CD14-positive monocyte (primary cell): ENCODE data around the gene PIK3CD. TPM values are rescaled to one million over a fixed set of nuclear protein-coding genes. Genes with fewer than 3 reads are reported as not detected.

Experiments
- DNase-seq, 3 donors: peaks; one replicate each; pipeline ENCODE4 v3.0.0-alpha.2; 2011 to 2022
- H2AFZ ChIP-seq: 2 replicates; pipeline ENCODE4 v1.6.0; 2012; ENCODE audit warnings: mild to moderate bottlenecking, low read depth, low read length, inconsistent platforms; ENCODE audit not compliant: insufficient read depth, poor library complexity, severe bottlenecking
- H3K27ac ChIP-seq, 2 donors: 1 replicate in 1 of 2; 2 replicates in 1 of 2; pipeline ENCODE4 v1.5.1; 2012 to 2013; ENCODE audit warnings: low read length in 2 of 2, control low read depth in 1 of 2, inconsistent platforms in 1 of 2, low read depth in 1 of 2, mild to moderate bottlenecking in 1 of 2
- H3K27me3 ChIP-seq, 2 donors: one replicate each; pipeline versions ENCODE4 v1.6.0 to v1.6.1; 2011 to 2013; ENCODE audit warnings: low read length in 2 of 2; ENCODE audit not compliant: control insufficient read depth in 2 of 2, insufficient read depth in 2 of 2
- H3K36me3 ChIP-seq, 2 donors: replicated peaks in 1 of 2; 1 replicate in 1 of 2; 2 replicates in 1 of 2; pipeline versions ENCODE4 v1.5.1 to v1.6.1; 2012 to 2013; ENCODE audit warnings: low read length in 2 of 2, control low read depth in 1 of 2, inconsistent platforms in 1 of 2, mild to moderate bottlenecking in 1 of 2; ENCODE audit not compliant: insufficient read depth in 2 of 2, control insufficient read depth in 1 of 2
- H3K4me1 ChIP-seq, 2 donors: 1 replicate in 1 of 2; 2 replicates in 1 of 2; pipeline versions ENCODE4 v1.5.1 to v1.6.1; 2012 to 2013; ENCODE audit warnings: low read length in 2 of 2, control low read depth in 1 of 2, inconsistent platforms in 1 of 2, mild to moderate bottlenecking in 1 of 2, moderate library complexity in 1 of 2; ENCODE audit not compliant: insufficient read depth in 2 of 2, control insufficient read depth in 1 of 2
- H3K4me2 ChIP-seq: replicated peaks from 2 replicates; pipeline ENCODE3; 2012; ENCODE audit warnings: low read length, moderate library complexity, mild to moderate bottlenecking; ENCODE audit not compliant: poor library complexity, severe bottlenecking; ENCODE audit errors: extremely low read depth
- H3K4me3 ChIP-seq, 3 experiments: fragments of 200-600 bp in 1 of 3; sonication (generic) in 1 of 3; replicated peaks in 1 of 3; 1 replicate in 2 of 3; 2 replicates in 1 of 3; pipeline ENCODE4 v1.5.1; 2011 to 2013; ENCODE audit warnings: low read length in 3 of 3, mild to moderate bottlenecking in 3 of 3, control low read depth in 2 of 3, low read depth in 2 of 3, inconsistent platforms in 1 of 3, moderate library complexity in 1 of 3
- H3K79me2 ChIP-seq: 2 replicates; pipeline ENCODE4 v1.6.0; 2012; ENCODE audit warnings: mild to moderate bottlenecking, control low read depth, inconsistent platforms, low read length, moderate library complexity; ENCODE audit not compliant: insufficient read depth
- H3K9ac ChIP-seq: 2 replicates; pipeline ENCODE4 v1.6.0; 2017; ENCODE audit warnings: low read length, mild to moderate bottlenecking; ENCODE audit not compliant: insufficient read depth, poor library complexity, severe bottlenecking
- H3K9me3 ChIP-seq, 2 donors: replicated peaks in 1 of 2; 1 replicate in 1 of 2; 2 replicates in 1 of 2; pipeline versions ENCODE4 v1.5.1 to v1.6.1; 2012 to 2013; ENCODE audit warnings: low read length in 2 of 2, control low read depth in 1 of 2; ENCODE audit not compliant: control insufficient read depth in 1 of 2, insufficient read depth in 1 of 2
- H4K20me1 ChIP-seq: 2 replicates; pipeline ENCODE4 v1.6.0; 2012; ENCODE audit warnings: mild to moderate bottlenecking, low read length, control low read depth, moderate library complexity; ENCODE audit not compliant: insufficient read depth
- H3K27ac Mint-ChIP-seq, 7 donors: one replicate each; pipeline ENCODE4 v1.8.0; 2020; ENCODE audit warnings: mild to moderate bottlenecking in 7 of 7, mixed read lengths in 7 of 7, moderate library complexity in 6 of 7, inconsistent platforms in 2 of 7
- H3K27me3 Mint-ChIP-seq, 3 donors: one replicate each; pipeline ENCODE4 v1.8.0; 2021 to 2022; ENCODE audit warnings: low read depth in 3 of 3, mild to moderate bottlenecking in 3 of 3, mixed read lengths in 3 of 3, moderate library complexity in 3 of 3, inconsistent platforms in 1 of 3
- H3K36me3 Mint-ChIP-seq, 2 donors: one replicate each; pipeline ENCODE4 v1.8.0; 2020; ENCODE audit warnings: mixed read lengths in 2 of 2, inconsistent platforms in 1 of 2, mild to moderate bottlenecking in 1 of 2
- H3K4me1 Mint-ChIP-seq: one replicate; pipeline ENCODE4 v1.8.0; 2020; ENCODE audit warnings: mild to moderate bottlenecking, mixed read lengths
- H3K4me3 Mint-ChIP-seq, 2 donors: one replicate each; pipeline ENCODE4 v1.8.0; 2020; ENCODE audit warnings: mild to moderate bottlenecking in 2 of 2, mixed read lengths in 2 of 2, moderate library complexity in 1 of 2
- H3K9me3 Mint-ChIP-seq, 7 donors: one replicate each; pipeline ENCODE4 v1.8.0; 2020 to 2022; ENCODE audit warnings: mixed read lengths in 7 of 7, mild to moderate bottlenecking in 6 of 7, moderate library complexity in 6 of 7, inconsistent platforms in 2 of 7
- CTCF ChIP-seq: fragments of 200-600 bp; IDR thresholded peaks from one replicate; pipeline ENCODE4 v1.8.0; 2022; ENCODE audit warnings: antibody characterized with exemption, mild to moderate bottlenecking
- WGBS: methylation state at CpG from one replicate; pipeline ENCODE4 v1.1.5; 2013; ENCODE audit warnings: missing lambda C conversion rate; ENCODE audit not compliant: insufficient coverage; 5-methylcytosine and 5-hydroxymethylcytosine counted together
- intact Hi-C, 2 donors: fragments of 100-400 bp; cut with micrococcal nuclease; formaldehyde crosslinking; loops; one replicate each; pipeline versions ENCODE4 v1.15.0 to v1.15.1; 2023
- polyA plus RNA-seq, 3 donors: library from polyadenylated mRNA; depleted of rRNA in 1 of 3; unstranded in 2 of 3; stranded (reverse) in 1 of 3; fragments of 300-500 nt in 2 of 3; fragments of >200 nt in 1 of 3; fragmentation: Illumina TruSeq in 2 of 3; gene quantifications; 1 replicate in 2 of 3; 2 replicates in 1 of 3; pipeline ENCODE4 v1.2.3, GENCODE V29; 2012 to 2021

Gene PIK3CD
- polyA plus RNA-seq, 3 donors: 33.2 to 120 (median 52.2) TPM

GRCh38 chr1:9663257-9663656 lies 11.7 kb downstream of the PIK3CD start:
- Histone ChIP-seq H3K9ac (no peak overlapping the region), H3K9me3 (no peaks in the 10 kb centered on the region), H2AFZ (no peak overlapping the region), H3K27me3 (no peaks in the 10 kb centered on the region), H4K20me1 (peaks cover 100% of the 10 kb centered on the region), H3K27ac (no peak overlapping the region), H3K79me2 (peaks cover 100% of the 10 kb centered on the region), H3K4me2 (no peak overlapping the region), H3K4me3 (no peak overlapping the region), H3K4me1 (peaks cover 15 to 17% of the 10 kb centered on the region in 2 donors), H3K36me3 (peaks cover 32 to 61% of the 10 kb centered on the region in 2 donors)
- Mint-ChIP-seq H3K9me3 (no peaks in the 10 kb centered on the region), H3K36me3 (peaks cover 23 to 54% of the 10 kb centered on the region in 2 donors), H3K4me1 (peaks cover 41% of the 10 kb centered on the region), H3K4me3 (no peak overlapping the region), H3K27ac (peak overlapping the region in 4 of 7 donors; percentile 35 to 73 (median 53)), H3K27me3 (no peaks in the 10 kb centered on the region)
- no CpG with 5 or more reads among the region's 6 CpGs for WGBS
- intact Hi-C loops: no loop called here
- DNase-seq: no peak
- no peak for TF ChIP-seq CTCF

DNA sequence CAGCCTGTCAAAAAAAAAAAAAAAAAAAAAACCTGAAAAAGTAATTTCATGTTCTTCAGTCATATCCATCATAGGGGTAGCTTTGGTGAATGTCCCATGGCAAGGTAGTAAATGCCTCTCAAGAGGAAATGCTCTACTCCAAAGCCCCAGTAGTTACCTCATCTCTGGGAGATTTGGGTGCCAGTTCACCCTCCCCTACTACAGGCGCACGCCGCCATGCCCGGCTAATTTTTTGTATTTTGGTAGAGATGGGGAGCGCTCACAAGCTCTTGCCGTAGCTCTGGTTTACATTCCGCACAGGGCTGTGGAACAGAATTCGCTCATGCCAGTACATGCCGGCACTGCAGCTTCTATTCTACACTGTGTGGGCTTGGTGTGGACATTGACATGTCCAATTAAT lies 13.7 kb downstream of the PIK3CD start:
- Histone ChIP-seq H2AFZ (no peak overlapping the region), H3K9me3 (no peaks in the 10 kb centered on the region), H3K36me3 (peaks cover 36 to 64% of the 10 kb centered on the region in 2 donors), H3K4me2 (no peak overlapping the region), H3K4me1 (peaks cover 17 to 20% of the 10 kb centered on the region in 2 donors), H3K9ac (no peak overlapping the region), H3K79me2 (peaks cover 100% of the 10 kb centered on the region), H4K20me1 (peaks cover 100% of the 10 kb centered on the region), H3K27me3 (no peaks in the 10 kb centered on the region), H3K4me3 (no peak overlapping the region), H3K27ac (no peak overlapping the region)
- Mint-ChIP-seq H3K9me3 (no peaks in the 10 kb centered on the region), H3K27ac (peak overlapping the region in 4 of 7 donors; percentile 7 to 75 (median 44)), H3K4me3 (no peak overlapping the region), H3K4me1 (peaks cover 41% of the 10 kb centered on the region), H3K27me3 (no peaks in the 10 kb centered on the region), H3K36me3 (peaks cover 27 to 57% of the 10 kb centered on the region in 2 donors)
- intact Hi-C loops: loop anchor here (5.0 kb wide), 1 partner anchor 38 kb away; no protein-coding TSS in a partner anchor
- no peak for DNase-seq
- 88% methylated on average over 4 of the region's 9 CpGs for WGBS
- TF ChIP-seq CTCF: no peak
